ENCODE data around the gene ARPC5. TPM values are rescaled to one million over a fixed set of nuclear protein-coding genes. Genes with fewer than 3 reads are reported as not detected.

The ARPC5 gene
- total and polyA plus RNA-seq, 8 donors, result 17.5 to 68.0 (median 32.3) TPM

DNA sequence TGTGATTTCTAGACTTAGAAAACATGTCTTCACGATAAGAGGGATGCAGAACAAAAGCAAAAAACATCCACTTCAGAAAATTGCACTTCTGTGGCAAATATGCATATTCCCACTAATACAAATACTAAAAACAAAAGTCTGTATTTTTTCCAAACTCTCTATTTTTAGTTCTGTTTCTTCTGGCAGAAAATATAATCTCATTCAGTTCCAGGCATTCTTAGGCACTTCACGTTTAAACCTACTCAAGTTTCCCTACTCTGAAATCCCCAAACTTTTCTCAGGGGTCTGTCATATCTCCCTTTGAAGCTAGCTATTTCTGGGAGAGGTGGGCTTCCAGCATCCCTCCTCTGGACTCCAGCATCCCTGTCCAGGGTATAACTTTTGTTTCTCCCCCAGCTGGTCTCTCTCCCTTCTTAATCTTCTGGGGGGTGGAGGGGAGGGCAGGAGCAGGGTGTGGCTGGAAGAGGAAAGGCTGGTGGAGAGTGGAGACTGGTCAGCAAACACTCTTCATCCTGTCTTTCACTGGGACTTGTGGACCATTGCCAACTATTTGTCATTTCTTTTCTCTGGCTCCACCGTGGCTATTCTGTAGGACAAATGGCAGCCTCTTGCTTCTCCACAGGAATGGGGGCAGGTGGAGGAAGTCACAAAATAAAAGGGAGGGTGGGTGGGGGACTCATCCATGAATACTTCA, 25.7 kb downstream of the ARPC5 start:
- DNase-seq, result no peak
- WGBS, 2 donors, result 53 to 55% methylated on average over 3 of the region's 3 CpGs
- ATAC-seq, result no peak
- no peak overlapping the region for H3K4me3 ChIP-seq
- no peak for FAIRE-seq
- no peaks in the 10 kb centered on the region for H3K4me1 ChIP-seq
- no peaks in the 10 kb centered on the region for H3K27me3 ChIP-seq
- TF ChIP-seq, protein P1, sequence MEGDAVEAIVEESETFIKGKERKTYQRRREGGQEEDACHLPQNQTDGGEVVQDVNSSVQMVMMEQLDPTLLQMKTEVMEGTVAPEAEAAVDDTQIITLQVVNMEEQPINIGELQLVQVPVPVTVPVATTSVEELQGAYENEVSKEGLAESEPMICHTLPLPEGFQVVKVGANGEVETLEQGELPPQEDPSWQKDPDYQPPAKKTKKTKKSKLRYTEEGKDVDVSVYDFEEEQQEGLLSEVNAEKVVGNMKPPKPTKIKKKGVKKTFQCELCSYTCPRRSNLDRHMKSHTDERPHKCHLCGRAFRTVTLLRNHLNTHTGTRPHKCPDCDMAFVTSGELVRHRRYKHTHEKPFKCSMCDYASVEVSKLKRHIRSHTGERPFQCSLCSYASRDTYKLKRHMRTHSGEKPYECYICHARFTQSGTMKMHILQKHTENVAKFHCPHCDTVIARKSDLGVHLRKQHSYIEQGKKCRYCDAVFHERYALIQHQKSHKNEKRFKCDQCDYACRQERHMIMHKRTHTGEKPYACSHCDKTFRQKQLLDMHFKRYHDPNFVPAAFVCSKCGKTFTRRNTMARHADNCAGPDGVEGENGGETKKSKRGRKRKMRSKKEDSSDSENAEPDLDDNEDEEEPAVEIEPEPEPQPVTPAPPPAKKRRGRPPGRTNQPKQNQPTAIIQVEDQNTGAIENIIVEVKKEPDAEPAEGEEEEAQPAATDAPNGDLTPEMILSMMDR (IDR thresholded peaks at IDR 0.05), result no peak
- intact Hi-C loops (cut with DNase I), result no loop called here
- no peaks in the 10 kb centered on the region for H3K36me3 ChIP-seq
- no peaks in the 10 kb centered on the region for H3K9me3 ChIP-seq
- H3K27ac ChIP-seq, result no peak overlapping the region

DNA sequence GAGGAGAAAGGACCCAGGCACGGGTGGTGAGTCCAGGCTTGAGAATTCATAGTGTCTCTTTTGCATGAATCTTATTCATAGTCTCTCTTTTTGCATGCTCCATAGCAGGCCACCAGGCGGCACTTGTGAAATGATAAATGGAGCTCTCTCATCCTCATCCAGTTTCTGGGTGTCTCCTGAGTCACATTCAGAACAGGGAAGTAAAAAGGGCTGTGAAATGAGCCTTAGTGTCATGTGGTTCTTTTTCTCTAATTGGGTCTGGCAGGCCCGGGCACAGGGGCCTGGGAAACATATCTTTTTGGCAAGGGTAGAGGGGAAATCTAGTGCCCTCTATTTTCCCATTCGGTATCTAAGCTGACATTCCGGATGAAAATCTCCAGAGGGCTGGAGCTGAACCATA, 26.3 kb downstream of the ARPC5 start:
- H3K36me3 ChIP-seq, result no peaks in the 10 kb centered on the region
- 59 to 64% methylated on average over 5 of the region's 5 CpGs for WGBS, 2 donors
- H3K4me1 ChIP-seq, result no peaks in the 10 kb centered on the region
- intact Hi-C loops (cut with DNase I), result no loop called here
- TF ChIP-seq, protein P1 (IDR thresholded peaks at IDR 0.05), result no peak
- H3K27ac ChIP-seq, result no peak overlapping the region
- ATAC-seq, result peak in 3 of 4 donors; percentile 63 to 86 (median 84)
- no peaks in the 10 kb centered on the region for H3K27me3 ChIP-seq
- DNase-seq, result no peak
- FAIRE-seq, result no peak
- no peak overlapping the region for H3K4me3 ChIP-seq
- H3K9me3 ChIP-seq, result no peaks in the 10 kb centered on the region

DNA sequence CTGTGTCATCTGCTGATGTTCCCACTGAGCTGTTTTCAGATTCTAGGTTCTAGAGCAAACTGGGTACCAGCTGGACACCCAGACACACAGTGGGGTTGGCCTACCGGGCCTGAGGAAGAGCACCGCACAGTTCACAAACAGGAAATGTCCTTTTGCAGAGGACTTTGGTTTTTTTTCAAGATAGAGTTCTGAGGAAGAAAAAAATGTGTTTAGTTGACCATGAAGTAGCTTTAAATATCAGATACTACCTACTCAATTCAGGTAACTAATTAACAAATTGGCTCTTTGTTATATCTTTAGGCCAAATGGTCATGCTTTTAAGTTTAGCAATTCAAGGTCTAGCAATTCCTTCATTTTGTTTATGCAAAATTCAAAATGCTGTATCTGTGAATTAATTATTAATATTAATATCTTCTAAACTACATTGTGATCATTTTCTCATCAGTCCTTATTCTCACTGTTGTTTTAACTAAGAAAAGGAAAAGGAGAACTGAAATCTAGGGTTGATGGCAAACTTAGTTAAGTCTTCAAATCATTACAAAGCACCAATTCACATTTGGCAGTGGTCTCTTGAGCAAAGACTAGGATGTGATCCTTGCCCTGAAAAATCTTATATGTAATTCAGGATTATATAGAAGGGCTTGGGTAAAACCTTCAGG, 28.1 kb downstream of the ARPC5 start:
- FAIRE-seq (no peak), ATAC-seq (no peak), DNase-seq (no peak)
- intact Hi-C loops (cut with DNase I), result no loop called here
- Histone ChIP-seq H3K9me3 (no peaks in the 10 kb centered on the region), H3K4me3 (no peak overlapping the region), H3K27me3 (no peaks in the 10 kb centered on the region), H3K27ac (no peak overlapping the region), H3K4me1 (no peaks in the 10 kb centered on the region), H3K36me3 (no peaks in the 10 kb centered on the region)
- WGBS, 2 donors, result 27 to 29% methylated on average over 2 of the region's 2 CpGs
- TF ChIP-seq, protein P1 (IDR thresholded peaks at IDR 0.05), result no peak

GRCh38 chr1:183605904-183606303, 29.7 kb downstream of the ARPC5 start:
- 82 to 85% methylated on average over 2 of the region's 2 CpGs for WGBS, 2 donors

More at GRCh38 chr1:183605904-183606303, 29.7 kb downstream of the ARPC5 start:
- intact Hi-C loops (cut with DNase I), result no loop called here
- H3K27ac ChIP-seq, result no peak overlapping the region
- FAIRE-seq (no peak), DNase-seq (no peak), ATAC-seq (no peak)
- H3K4me1 ChIP-seq, result no peaks in the 10 kb centered on the region
- TF ChIP-seq, protein P1 (IDR thresholded peaks at IDR 0.05), result no peak
- no peaks in the 10 kb centered on the region for H3K9me3 ChIP-seq
- H3K36me3 ChIP-seq, result no peaks in the 10 kb centered on the region
- no peaks in the 10 kb centered on the region for H3K27me3 ChIP-seq
- no peak overlapping the region for H3K4me3 ChIP-seq

Data from pancreas (tissue), 10 donors.